ENCODE results near the gene IFI27. TPM values are rescaled to one million over a fixed set of nuclear protein-coding genes. Genes with fewer than 3 reads are reported as not detected.

Gene IFI27
- polyA plus RNA-seq, 2 of the 4 experiments (the other 2 are of a cell fraction): 0.76 to 2.2 TPM

GRCh38 chr14:94144765-94145164, 34.2 kb downstream of the IFI27 start:
- 27% methylated on average over 1 of the region's 1 CpG for WGBS (ENCODE audit: missing lambda C conversion rate)
- FAIRE-seq (no peak), DNase-seq (ENCODE audit: low read depth in 1 of 2, low spot score in 1 of 2) (no peak), ATAC-seq (no peak)
- no peak for TF ChIP-seq BHLHE40 (IDR thresholded peaks at IDR 0.05; ENCODE audit: low read depth, low read length)
- TF ChIP-seq PBX3 (IDR thresholded peaks at IDR 0.05): no peak
- no peak for TF ChIP-seq MAZ (IDR thresholded peaks at IDR 0.05; ENCODE audit: borderline replicate concordance, low read depth, low read length)
- TF ChIP-seq RCOR1 (IDR thresholded peaks at IDR 0.05; ENCODE audit: low read depth, low read length): no peak
- TF ChIP-seq CBX2 (IDR thresholded peaks at IDR 0.05; ENCODE audit: borderline replicate concordance, low read depth): no peak
- no peak for TF ChIP-seq CHD4 (IDR thresholded peaks at IDR 0.05; ENCODE audit: borderline replicate concordance)
- no peak for TF ChIP-seq CHD2 (IDR thresholded peaks at IDR 0.05; ENCODE audit: low read length, partially characterized antibody)
- no peak for TF ChIP-seq REST (IDR thresholded peaks at IDR 0.05)
- no peak for TF ChIP-seq ZSCAN20 (CRISPR knock-in tag; IDR thresholded peaks at IDR 0.05)
- TF ChIP-seq ZFP36 (IDR thresholded peaks at IDR 0.05; ENCODE audit: borderline replicate concordance, partially characterized antibody): no peak
- no peak for TF ChIP-seq MAX (IDR thresholded peaks at IDR 0.05)
- TF ChIP-seq PHF8 (IDR thresholded peaks at IDR 0.05; ENCODE audit: borderline replicate concordance, low read depth): no peak
- no peak for TF ChIP-seq HOXA7 (CRISPR knock-in tag; IDR thresholded peaks at IDR 0.05)
- no peak for TF ChIP-seq NFE2L2 (conservative IDR thresholded peaks at IDR 0.05; ENCODE audit: low read length)
- TF ChIP-seq ATOH8 (CRISPR knock-in tag; IDR thresholded peaks at IDR 0.05; ENCODE audit: low read depth): no peak
- no peak for TF ChIP-seq EP300 (IDR thresholded peaks at IDR 0.05)
- TF ChIP-seq SMC3 (IDR thresholded peaks at IDR 0.05): no peak
- no peak for TF ChIP-seq RFX5 (IDR thresholded peaks at IDR 0.05)
- no peak overlapping the region; a peak in 1 of 6 replicates for H3K27ac ChIP-seq
- CTCF ChIA-PET: interaction anchor here (0.6 kb wide), 1 partner anchor 12 kb away, joined by 3 read pairs; no protein-coding TSS in a partner anchor
- H3K4me1 ChIP-seq: no peaks in the 10 kb centered on the region
- no peak overlapping the region for H3K4me3 ChIP-seq
- H3K9me3 ChIP-seq: no peaks in the 10 kb centered on the region
- POLR2A ChIA-PET: no interaction called here
- H3K4me2 ChIP-seq: no peak overlapping the region

- DNase-seq (ENCODE audit: low read depth in 1 of 2, low spot score in 1 of 2) (no peak), FAIRE-seq (no peak), ATAC-seq (no peak)
- Histone ChIP-seq H3K4me3 (no peak overlapping the region), H3K9me3 (no peaks in the 10 kb centered on the region), H3K4me2 (no peak overlapping the region), H3K4me1 (no peaks in the 10 kb centered on the region), H3K27ac (no peak overlapping the region)
- POLR2A ChIA-PET: no interaction called here
- peak; percentile 90 for TF ChIP-seq MAFK (IDR thresholded peaks at IDR 0.05; ENCODE audit: partially characterized antibody)
- TF ChIP-seq MYC (IDR thresholded peaks at IDR 0.05; ENCODE audit: borderline replicate concordance, low read length): no peak
- TF ChIP-seq CHD2 (IDR thresholded peaks at IDR 0.05; ENCODE audit: low read length, partially characterized antibody): no peak
- no peak for TF ChIP-seq RCOR1 (IDR thresholded peaks at IDR 0.05; ENCODE audit: low read depth, low read length)
- WGBS (ENCODE audit: missing lambda C conversion rate): 37% methylated on average over 6 of the region's 6 CpGs
- CTCF ChIA-PET: interaction anchor here (0.8 to 1.3 kb wide), 2 partner anchors 9 to 14 kb away, joined by 3 to 5 read pairs; no protein-coding TSS in a partner anchor
Measured at GRCh38 chr14:94145902-94146527, 35.5 kb downstream of the IFI27 start.

Measured in A549 (cell line).